ENCODE data around the gene ZPLD1.

DNA sequence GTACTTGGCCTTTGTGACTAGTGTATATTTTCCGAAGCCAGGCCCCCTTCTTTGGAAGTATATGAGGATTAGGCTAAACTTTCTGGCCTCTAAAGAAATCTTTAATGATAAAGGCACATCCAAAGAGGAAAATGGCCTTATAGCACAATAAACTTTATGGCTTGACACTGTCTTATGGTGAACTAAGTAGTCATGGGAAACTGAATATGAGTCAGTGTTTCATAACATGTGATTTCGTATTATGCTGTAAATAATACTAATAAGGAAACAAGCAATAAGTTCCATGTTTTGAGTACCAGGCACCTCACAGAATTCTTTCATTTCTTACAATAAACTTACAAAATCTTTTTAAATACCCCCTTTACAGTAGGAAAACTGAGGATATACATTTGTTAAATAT, 8.2 kb downstream of the ZPLD1 start:
- TF ChIP-seq, protein P1, sequence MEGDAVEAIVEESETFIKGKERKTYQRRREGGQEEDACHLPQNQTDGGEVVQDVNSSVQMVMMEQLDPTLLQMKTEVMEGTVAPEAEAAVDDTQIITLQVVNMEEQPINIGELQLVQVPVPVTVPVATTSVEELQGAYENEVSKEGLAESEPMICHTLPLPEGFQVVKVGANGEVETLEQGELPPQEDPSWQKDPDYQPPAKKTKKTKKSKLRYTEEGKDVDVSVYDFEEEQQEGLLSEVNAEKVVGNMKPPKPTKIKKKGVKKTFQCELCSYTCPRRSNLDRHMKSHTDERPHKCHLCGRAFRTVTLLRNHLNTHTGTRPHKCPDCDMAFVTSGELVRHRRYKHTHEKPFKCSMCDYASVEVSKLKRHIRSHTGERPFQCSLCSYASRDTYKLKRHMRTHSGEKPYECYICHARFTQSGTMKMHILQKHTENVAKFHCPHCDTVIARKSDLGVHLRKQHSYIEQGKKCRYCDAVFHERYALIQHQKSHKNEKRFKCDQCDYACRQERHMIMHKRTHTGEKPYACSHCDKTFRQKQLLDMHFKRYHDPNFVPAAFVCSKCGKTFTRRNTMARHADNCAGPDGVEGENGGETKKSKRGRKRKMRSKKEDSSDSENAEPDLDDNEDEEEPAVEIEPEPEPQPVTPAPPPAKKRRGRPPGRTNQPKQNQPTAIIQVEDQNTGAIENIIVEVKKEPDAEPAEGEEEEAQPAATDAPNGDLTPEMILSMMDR (IDR thresholded peaks at IDR 0.05), result no peak
- no peak for TF ChIP-seq POLR2AphosphoS5 (IDR thresholded peaks at IDR 0.05)
- TF ChIP-seq EP300 (IDR thresholded peaks at IDR 0.05), result no peak
